Lung (tissue), 12 donors: ENCODE measurements around the gene MIER2. TPM values are rescaled to one million over a fixed set of nuclear protein-coding genes. Genes with fewer than 3 reads are reported as not detected.

Experiments used
- ATAC-seq: fragments of 200-7000 bp; cut with Tn5 transposase; one replicate; pipeline ENCODE4 v1.9.1; 2020; ENCODE audit warnings: moderate number of reproducible peaks; ENCODE audit not compliant: insufficient read depth, low FRiP score
- DNase-seq, 3 donors: peaks; one replicate each; pipeline ENCODE4 v3.0.0-alpha.2; 2013 to 2017
- H3K27ac ChIP-seq, 2 donors: one replicate each; pipeline ENCODE4 v1.5.1; 2013; ENCODE audit warnings: mild to moderate bottlenecking in 2 of 2, moderate library complexity in 2 of 2, control low read depth in 1 of 2, inconsistent platforms in 1 of 2, low read depth in 1 of 2, low read length in 1 of 2
- H3K27me3 ChIP-seq, 3 donors: one replicate each; pipeline ENCODE4 v1.5.1; 2013; ENCODE audit warnings: low read length in 2 of 3; ENCODE audit not compliant: control insufficient read depth in 3 of 3, insufficient read depth in 3 of 3
- H3K36me3 ChIP-seq, 4 donors: one replicate each; pipeline ENCODE4 v1.5.1; 2013; ENCODE audit warnings: low read length in 4 of 4, mild to moderate bottlenecking in 1 of 4, moderate library complexity in 1 of 4; ENCODE audit not compliant: control insufficient read depth in 4 of 4, insufficient read depth in 4 of 4
- H3K4me1 ChIP-seq, 5 donors: one replicate each; pipeline ENCODE4 v1.5.1; 2013; ENCODE audit warnings: low read length in 5 of 5, mild to moderate bottlenecking in 2 of 5, moderate library complexity in 1 of 5; ENCODE audit not compliant: control insufficient read depth in 5 of 5, insufficient read depth in 5 of 5
- H3K4me3 ChIP-seq: one replicate; pipeline ENCODE4 v1.5.1; 2013; ENCODE audit warnings: mild to moderate bottlenecking, control low read depth, moderate library complexity
- H3K9ac ChIP-seq, 2 donors: one replicate each; pipeline ENCODE4 v1.5.1; 2013; ENCODE audit warnings: low read length in 2 of 2, control low read depth in 1 of 2; ENCODE audit not compliant: insufficient read depth in 1 of 2
- H3K9me3 ChIP-seq, 4 donors: one replicate each; pipeline ENCODE4 v1.5.1; 2013; ENCODE audit warnings: low read length in 3 of 4, mild to moderate bottlenecking in 1 of 4, moderate library complexity in 1 of 4; ENCODE audit not compliant: control insufficient read depth in 4 of 4, insufficient read depth in 3 of 4
- CTCF ChIP-seq: IDR thresholded peaks from 2 replicates; pipeline ENCODE4 v1.5.1; 2012; ENCODE audit warnings: mild to moderate bottlenecking; ENCODE audit errors: control extremely low read depth, extremely low read depth
- WGBS, 2 donors: extraction: QIAGEN DNeasy Blood & Tissue Kit; methylation state at CpG; one replicate each; pipeline ENCODE4 v1.1.7; 2013; 5-methylcytosine and 5-hydroxymethylcytosine counted together
- polyA plus RNA-seq, 2 donors: library from polyadenylated mRNA; stranded (reverse); fragments of 200-250 nt; gene quantifications; one replicate each; pipeline ENCODE4 v1.2.1, GENCODE V29; 2013
- total RNA-seq, 2 donors: library from RNA; depleted of rRNA in 1 of 2; stranded (reverse); fragments of >200 nt in 1 of 2; gene quantifications; one replicate each; pipeline ENCODE4 v1.2.1, GENCODE V29; 2014 to 2021
- donor health status: control.
- donor health status: control.
- donor health status: Bipolar disorder and iron deficiency.
- donor health status: healthy.
- donor health status: DM: yes; HTN: yes; CAD: no.

MIER2 gene
- total and polyA plus RNA-seq, 4 donors, result 19.4 to 34.9 (median 28.3) TPM

GRCh38 chr19:325937-326565, 18.5 kb downstream of the MIER2 start:
- no peak for ATAC-seq
- TF ChIP-seq CTCF, result no peak
- H3K27ac ChIP-seq, result no peak overlapping the region
- 90 to 95% methylated on average over 33 of the region's 33 CpGs for WGBS, 2 donors
- H3K36me3 ChIP-seq, result peaks cover 28 to 78% (median 70%) of the 10 kb centered on the region in 4 donors
- no peaks in the 10 kb centered on the region for H3K27me3 ChIP-seq
- peaks cover 0 to 7% (median 0%) of the 10 kb centered on the region in 5 donors for H3K4me1 ChIP-seq
- H3K4me3 ChIP-seq, result no peak overlapping the region
- H3K9me3 ChIP-seq, result peaks cover 0 to 11% (median 5%) of the 10 kb centered on the region in 4 donors
- H3K9ac ChIP-seq, result no peak overlapping the region
- DNase-seq, result no peak

GRCh38 chr19:325173-325936, 19.2 kb downstream of the MIER2 start:
- ATAC-seq, result no peak
- Histone ChIP-seq H3K36me3 (peaks cover 22 to 77% (median 70%) of the 10 kb centered on the region in 4 donors), H3K27ac (peak overlapping the region in 1 of 2 donors; percentile 37), H3K4me1 (peaks cover 0 to 7% (median 0%) of the 10 kb centered on the region in 5 donors), H3K4me3 (no peak overlapping the region), H3K9ac (no peak overlapping the region), H3K9me3 (peaks cover 0 to 15% (median 7%) of the 10 kb centered on the region in 4 donors), H3K27me3 (no peaks in the 10 kb centered on the region)
- TF ChIP-seq CTCF, result no peak
- 91 to 93% methylated on average over 24 of the region's 24 CpGs for WGBS, 2 donors
- DNase-seq, result no peak

GRCh38 chr19:324716-325115, 19.9 kb downstream of the MIER2 start:
- peaks cover 20 to 73% (median 67%) of the 10 kb centered on the region in 4 donors for H3K36me3 ChIP-seq

More at GRCh38 chr19:324716-325115, 19.9 kb downstream of the MIER2 start:
- Histone ChIP-seq H3K4me1 (peaks cover 0 to 7% (median 0%) of the 10 kb centered on the region in 5 donors), H3K4me3 (no peak overlapping the region), H3K9ac (no peak overlapping the region), H3K27ac (no peak overlapping the region), H3K27me3 (no peaks in the 10 kb centered on the region), H3K9me3 (peaks cover 0 to 15% (median 7%) of the 10 kb centered on the region in 4 donors)
- WGBS, 2 donors, result 94 to 96% methylated on average over 8 of the region's 8 CpGs
- TF ChIP-seq CTCF, result no peak
- no peak for ATAC-seq
- DNase-seq, result no peak
